Prostate gland (tissue), 2 donors: Measurements from ENCODE around the gene ALKBH7. TPM values are rescaled to one million over a fixed set of nuclear protein-coding genes. Genes with fewer than 3 reads are reported as not detected.
A peak's percentile ranks its signal among the peaks of the same experiment; 100 is the strongest.
"Not testable (repeated sequence)": the region's sequence is repeated elsewhere in the genome, so short reads cannot be mapped to it uniquely, and the experiment has no call there.

Experiments
- DNase-seq: peaks from one replicate; pipeline ENCODE4 v3.0.0-alpha.2; 2019; ENCODE audit warnings: low spot score
- H3K27ac ChIP-seq, 2 donors: fragments of 200-600 bp; sonication (generic); 2 replicates each; pipeline ENCODE4 v1.5.1; 2017 to 2019
- H3K27me3 ChIP-seq: fragments of 200-600 bp; sonication (generic); replicated peaks from 2 replicates; pipeline ENCODE4 v1.5.1; 2019; ENCODE audit not compliant: insufficient read depth
- H3K36me3 ChIP-seq, 2 donors: fragments of 200-600 bp; sonication (generic); 1 replicate in 1 of 2; 2 replicates in 1 of 2; pipeline versions ENCODE4 v1.5.1 to v1.8.1; 2017 to 2019
- H3K4me1 ChIP-seq: fragments of 200-600 bp; sonication (generic); replicated peaks from 2 replicates; pipeline ENCODE4 v1.5.1; 2019
- H3K4me3 ChIP-seq, 2 donors: fragments of 200-600 bp; sonication (generic); 2 replicates each; pipeline ENCODE4 v1.5.1; 2017 to 2019
- H3K9me3 ChIP-seq: fragments of 200-600 bp; sonication (generic); 2 replicates; pipeline ENCODE4 v1.5.1; 2017
- POLR2A ChIP-seq: fragments of 450-650 bp; IDR thresholded peaks from one replicate; pipeline ENCODE4 v1.6.1; 2016; ENCODE audit warnings: antibody characterized with exemption, mild to moderate bottlenecking
- POLR2AphosphoS5 ChIP-seq: sonication (generic); formaldehyde crosslinking; IDR thresholded peaks from one replicate; pipeline ENCODE4 v1.6.1; 2017; ENCODE audit warnings: antibody characterized with exemption
- WGBS: methylation state at CpG from one replicate; pipeline ENCODE4 v1.1.5; 2018; 5-methylcytosine and 5-hydroxymethylcytosine counted together
- intact Hi-C: fragments of 100-400 bp; cut with DNase I; formaldehyde crosslinking; loops from one replicate; pipeline ENCODE4 v1.14.2; 2022
- total RNA-seq, 2 donors: library from RNA; depleted of rRNA; stranded (reverse); fragments of >200 nt; gene quantifications; one replicate each; pipeline ENCODE4 v1.1.0, GENCODE V29; 2016
- TF ChIP-seq, protein P1 (sequence below), 4 experiments: fragments of 200-600 bp in 2 of 4; fragments of 450-650 bp in 2 of 4; sonication (generic) in 2 of 4; IDR thresholded peaks; 1 replicate in 3 of 4; 2 replicates in 1 of 4; pipeline ENCODE4 v1.5.1; 2016 to 2019; ENCODE audit warnings: antibody characterized with exemption in 4 of 4, mild to moderate bottlenecking in 2 of 4, moderate library complexity in 2 of 4

ALKBH7 gene
- total RNA-seq, 2 donors from 2014 or later = 101 to 111 TPM

DNA sequence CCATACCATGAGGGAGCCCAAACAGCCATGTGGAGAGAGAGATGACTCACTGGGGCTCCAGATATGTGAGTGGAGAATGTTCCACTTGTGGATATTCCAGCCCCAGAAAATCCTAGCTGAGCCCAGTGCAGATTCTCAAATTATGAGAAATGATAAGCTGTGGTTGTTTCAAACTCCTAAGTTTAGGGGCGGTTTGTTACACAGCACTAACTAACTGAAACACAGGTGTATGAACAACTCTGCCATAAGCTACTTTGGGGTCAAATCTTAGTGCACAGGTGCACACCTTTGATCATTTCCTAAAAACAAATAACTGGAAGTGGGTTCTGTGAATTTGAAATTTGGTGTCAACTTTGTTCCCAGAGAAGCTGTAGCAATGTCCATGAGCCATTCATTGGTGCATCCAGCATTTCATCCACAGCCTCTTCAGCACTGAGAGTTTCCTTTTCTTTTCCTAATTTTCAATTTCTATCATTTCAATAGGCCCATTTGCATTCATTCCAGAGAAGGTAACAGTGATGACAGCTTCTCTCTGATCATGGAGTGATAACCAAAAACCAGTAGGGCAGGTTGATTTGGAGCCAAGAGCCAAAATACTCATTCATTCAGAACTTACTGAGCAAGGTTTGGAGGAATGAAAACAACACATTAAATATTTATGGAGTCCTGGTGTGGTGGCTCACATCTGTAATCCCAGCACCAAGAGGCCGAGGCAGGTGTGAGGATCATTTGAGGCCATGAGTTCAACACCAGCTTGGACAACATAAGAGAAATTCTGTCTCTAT, 20.0 kb upstream of the ALKBH7 start:
- intact Hi-C loops = no loop called here
- H3K36me3 ChIP-seq = no peaks in the 10 kb centered on the region
- 69% methylated on average over 2 of the region's 2 CpGs for WGBS

DNA sequence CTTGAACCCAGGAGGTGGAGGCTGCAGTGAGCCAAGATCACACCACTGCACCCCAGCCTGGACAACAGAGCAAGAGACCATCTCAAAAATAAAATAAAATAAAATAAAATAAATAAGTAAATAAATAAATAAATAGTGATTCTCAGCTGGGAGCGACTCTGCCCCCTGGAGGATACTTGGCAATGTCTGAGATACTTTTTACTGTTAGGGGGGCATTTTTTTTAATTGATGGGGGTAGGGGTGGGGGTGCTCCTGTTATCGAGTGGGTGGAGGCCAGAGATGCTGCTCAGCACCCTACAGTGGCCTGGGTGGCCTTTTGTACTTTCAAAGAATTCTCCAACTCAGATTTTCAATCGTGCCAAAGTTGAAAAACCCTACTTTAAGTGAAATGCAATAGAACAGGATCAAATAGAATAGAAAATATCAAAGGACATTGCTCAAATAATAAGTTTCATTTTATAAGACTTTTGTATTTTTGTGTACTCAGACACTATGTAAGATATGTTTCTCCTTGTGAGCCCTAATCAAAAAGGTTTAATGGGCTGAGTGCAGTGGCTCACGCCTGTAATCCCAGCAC, 18.4 kb upstream of the ALKBH7 start:
- no peak for TF ChIP-seq POLR2AphosphoS5
- TF ChIP-seq, protein P1, sequence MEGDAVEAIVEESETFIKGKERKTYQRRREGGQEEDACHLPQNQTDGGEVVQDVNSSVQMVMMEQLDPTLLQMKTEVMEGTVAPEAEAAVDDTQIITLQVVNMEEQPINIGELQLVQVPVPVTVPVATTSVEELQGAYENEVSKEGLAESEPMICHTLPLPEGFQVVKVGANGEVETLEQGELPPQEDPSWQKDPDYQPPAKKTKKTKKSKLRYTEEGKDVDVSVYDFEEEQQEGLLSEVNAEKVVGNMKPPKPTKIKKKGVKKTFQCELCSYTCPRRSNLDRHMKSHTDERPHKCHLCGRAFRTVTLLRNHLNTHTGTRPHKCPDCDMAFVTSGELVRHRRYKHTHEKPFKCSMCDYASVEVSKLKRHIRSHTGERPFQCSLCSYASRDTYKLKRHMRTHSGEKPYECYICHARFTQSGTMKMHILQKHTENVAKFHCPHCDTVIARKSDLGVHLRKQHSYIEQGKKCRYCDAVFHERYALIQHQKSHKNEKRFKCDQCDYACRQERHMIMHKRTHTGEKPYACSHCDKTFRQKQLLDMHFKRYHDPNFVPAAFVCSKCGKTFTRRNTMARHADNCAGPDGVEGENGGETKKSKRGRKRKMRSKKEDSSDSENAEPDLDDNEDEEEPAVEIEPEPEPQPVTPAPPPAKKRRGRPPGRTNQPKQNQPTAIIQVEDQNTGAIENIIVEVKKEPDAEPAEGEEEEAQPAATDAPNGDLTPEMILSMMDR (IDR thresholded peaks at IDR 0.05) = peak in 2 of 4 experiments; percentile 13 to 35
- 51% methylated on average over 4 of the region's 4 CpGs for WGBS
- intact Hi-C loops = no loop called here
- Histone ChIP-seq H3K27me3 (no peaks in the 10 kb centered on the region), H3K9me3 (no peaks in the 10 kb centered on the region), H3K36me3 (no peaks in the 10 kb centered on the region), H3K4me1 (no peaks in the 10 kb centered on the region), H3K27ac (no peak overlapping the region), H3K4me3 (no peak overlapping the region)
- DNase-seq = no peak

More for the DNA sequence above, 20.0 kb upstream of the ALKBH7 start:
- peak; percentile 74 for DNase-seq
- TF ChIP-seq POLR2A (no peak), POLR2AphosphoS5 (peak; percentile 91)
- Histone ChIP-seq H3K9me3 (no peaks in the 10 kb centered on the region), H3K4me1 (no peaks in the 10 kb centered on the region), H3K4me3 (no peak overlapping the region), H3K27ac (peak overlapping the region; percentile 48 to 86), H3K27me3 (no peaks in the 10 kb centered on the region)

DNA sequence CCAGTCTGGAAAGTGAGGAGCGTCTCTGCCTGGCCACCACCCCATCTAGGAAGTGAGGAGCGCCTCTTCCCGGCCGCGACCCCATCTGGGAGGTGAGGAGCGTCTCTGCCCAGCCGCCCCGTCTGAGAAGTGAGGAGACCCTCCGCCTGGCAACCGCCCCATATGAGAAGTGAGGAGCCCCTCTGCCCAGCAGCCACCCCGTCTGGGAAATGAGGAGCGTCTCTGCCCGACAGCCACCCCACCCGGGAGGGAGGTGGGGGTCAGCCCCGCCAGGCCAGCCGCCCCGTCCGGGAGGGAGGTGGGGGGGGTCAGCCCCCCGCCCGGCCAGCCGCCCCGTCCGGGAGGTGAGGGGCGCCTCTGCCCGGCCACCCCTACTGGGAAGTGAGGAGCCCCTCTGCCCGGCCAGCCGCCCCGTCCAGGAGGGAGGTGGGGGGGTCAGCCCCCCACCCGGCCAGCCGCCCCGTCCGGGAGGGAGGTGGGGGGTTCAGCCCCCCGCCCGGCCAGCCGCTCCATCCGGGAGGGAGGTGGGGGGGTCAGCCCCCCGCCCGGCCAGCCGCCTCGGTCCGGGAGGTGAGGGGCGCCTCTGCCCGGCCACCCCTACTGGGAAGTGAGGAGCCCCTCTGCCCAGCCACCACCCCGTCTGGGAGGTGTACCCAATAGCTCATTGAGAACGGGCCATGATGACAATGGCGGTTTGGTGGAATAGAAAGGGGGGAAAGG, 17.1 kb upstream of the ALKBH7 start:
- H3K27me3 ChIP-seq, H3K27ac ChIP-seq, H3K4me3 ChIP-seq, H3K9me3 ChIP-seq, intact Hi-C loops, DNase-seq, H3K4me1 ChIP-seq, H3K36me3 ChIP-seq: not testable (repeated sequence)
- WGBS = 95% methylated on average over 28 of the region's 46 CpGs

DNA sequence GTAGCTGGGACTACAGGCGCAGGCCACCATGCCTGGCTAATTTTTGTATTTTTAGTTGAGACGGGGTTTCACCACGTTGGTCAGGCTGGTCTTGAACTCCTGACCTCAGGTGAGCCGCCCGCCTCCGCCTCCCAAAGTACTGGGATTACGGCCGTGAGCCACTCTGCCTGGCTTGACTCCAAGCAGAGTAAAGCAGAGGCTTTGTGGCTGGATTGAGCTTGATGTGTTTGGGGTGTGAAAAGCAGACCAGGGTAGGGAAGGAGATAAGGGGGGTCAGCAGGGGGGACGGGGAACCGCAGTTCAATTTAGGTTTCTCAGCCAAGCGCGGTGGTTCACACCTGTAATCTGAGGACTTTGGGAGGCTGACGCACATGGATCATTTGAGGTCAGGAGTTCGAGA, 15.4 kb upstream of the ALKBH7 start:
- Histone ChIP-seq H3K27ac (no peak overlapping the region), H3K36me3 (no peaks in the 10 kb centered on the region), H3K4me3 (no peak overlapping the region), H3K9me3 (no peaks in the 10 kb centered on the region), H3K27me3 (no peaks in the 10 kb centered on the region), H3K4me1 (no peaks in the 10 kb centered on the region)
- WGBS = 87% methylated on average over 14 of the region's 14 CpGs
- DNase-seq = no peak
- TF ChIP-seq POLR2A = no peak
- TF ChIP-seq POLR2AphosphoS5 = no peak
- TF ChIP-seq, protein P1 (IDR thresholded peaks at IDR 0.05) = no peak
- intact Hi-C loops = no loop called here

DNA sequence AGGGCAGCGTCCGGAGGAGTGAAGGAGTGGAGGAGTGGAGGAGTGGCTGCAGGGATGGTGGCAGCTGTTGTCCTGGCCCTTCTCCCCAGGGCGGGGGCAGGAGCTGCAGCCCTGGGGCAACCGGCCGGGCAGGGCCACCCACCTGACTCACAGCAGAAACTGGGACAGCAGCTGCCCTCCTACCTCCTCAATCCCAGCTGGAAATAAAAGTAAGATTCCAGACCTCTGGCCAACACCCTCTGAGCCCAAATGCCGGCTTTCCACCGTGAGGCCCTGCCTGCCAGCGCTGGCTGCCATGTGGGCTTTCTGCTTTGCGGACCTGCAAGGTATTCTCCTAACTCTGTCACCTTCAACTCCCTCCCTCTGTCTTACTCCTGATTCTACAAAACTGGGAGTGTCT, 14.6 kb upstream of the ALKBH7 start:
- H3K4me1 ChIP-seq = no peaks in the 10 kb centered on the region
- peak overlapping the region; percentile 26 to 41 for H3K27ac ChIP-seq
- intact Hi-C loops = no loop called here
- H3K27me3 ChIP-seq = no peaks in the 10 kb centered on the region
- DNase-seq = peak; percentile 25
- no peak for TF ChIP-seq POLR2A
- no peak for TF ChIP-seq POLR2AphosphoS5
- TF ChIP-seq, protein P1 (IDR thresholded peaks at IDR 0.05) = no peak
- WGBS = 38% methylated on average over 9 of the region's 9 CpGs
- H3K4me3 ChIP-seq = no peak overlapping the region
- no peaks in the 10 kb centered on the region for H3K36me3 ChIP-seq
- H3K9me3 ChIP-seq = no peaks in the 10 kb centered on the region
